NCI-H446 treated with DMSO at 0.1 percent for 48 hours (cell line): ENCODE measurements around the gene FBXO11.

Experiments used
- DNase-seq: peaks from one replicate; lab custom pipeline; 2025; lab: John Stamatoyannopoulos, UW

The FBXO11 gene

GRCh38 chr2:47783486-47784351, 122.6 kb downstream of the FBXO11 start:
- peak; percentile 25 for DNase-seq

GRCh38 chr2:47782671-47783485, 123.4 kb downstream of the FBXO11 start, which contains the start of gene MSH6:
MSH6 (plus strand) TSS chr2:47783145; CDS start chr2:47783234, 89 bp downstream.
- peak; percentile 82 for DNase-seq

GRCh38 chr2:47782381-47782670, 124.0 kb downstream of the FBXO11 start:
- DNase-seq: no peak

GRCh38 chr2:47779426-47779790, 126.9 kb downstream of the FBXO11 start:
- DNase-seq: no peak

GRCh38 chr2:47778698-47779425, 127.4 kb downstream of the FBXO11 start:
- no peak for DNase-seq

- DNase-seq: no peak
Measured at GRCh38 chr2:47777277-47777937, 128.9 kb downstream of the FBXO11 start.

GRCh38 chr2:47774567-47774966, 131.7 kb downstream of the FBXO11 start:
- DNase-seq: no peak

GRCh38 chr2:47772343-47772742, 134.0 kb downstream of the FBXO11 start:
- DNase-seq: no peak

GRCh38 chr2:47771211-47771610, 135.1 kb downstream of the FBXO11 start:
- peak; percentile 43 for DNase-seq

GRCh38 chr2:47769318-47769717, 137.0 kb downstream of the FBXO11 start:
- DNase-seq: no peak

- DNase-seq: no peak
Measured at GRCh38 chr2:47767880-47768609, 138.3 kb downstream of the FBXO11 start.

GRCh38 chr2:47767497-47767844, 138.8 kb downstream of the FBXO11 start:
- no peak for DNase-seq

GRCh38 chr2:47751856-47752414, 154.4 kb downstream of the FBXO11 start:
- no peak for DNase-seq

GRCh38 chr2:47747878-47748277, 158.4 kb downstream of the FBXO11 start:
- DNase-seq: no peak

GRCh38 chr2:47744074-47744473, 162.2 kb downstream of the FBXO11 start:
- DNase-seq: no peak

- no peak for DNase-seq
Measured at GRCh38 chr2:47741637-47742036, 164.7 kb downstream of the FBXO11 start.

GRCh38 chr2:47741101-47741500, 165.2 kb downstream of the FBXO11 start:
- DNase-seq: no peak
